Measurements from ENCODE around the gene EGFR. TPM values are rescaled to one million over a fixed set of nuclear protein-coding genes. Genes with fewer than 3 reads are reported as not detected.

EGFR gene
- total and polyA plus RNA-seq, 4 experiments from 2014 or later = not detected

GRCh38 chr7:55241958-55242357, 223.1 kb downstream of the EGFR start:
- intact Hi-C loops (cut with micrococcal nuclease) = no loop called here
- Histone ChIP-seq H3K4me3 (ENCODE audit: low read length in 2 of 2) (no peak overlapping the region), H3K36me3 (ENCODE audit: insufficient read depth, low read length) (no peaks in the 10 kb centered on the region), H3K4me1 (ENCODE audit: insufficient read depth, low read length) (no peaks in the 10 kb centered on the region), H3K9me3 (ENCODE audit: control insufficient read depth in 1 of 2, low read length in 2 of 2) (no peaks in the 10 kb centered on the region), H3K27me3 (ENCODE audit: insufficient read depth, low read length) (no peaks in the 10 kb centered on the region), H3K27ac (ENCODE audit: low read depth, low read length) (no peak overlapping the region)
- Mint-ChIP-seq H3K9me3 (no peaks in the 10 kb centered on the region), H3K36me3 (no peaks in the 10 kb centered on the region), H3K4me3 (no peak overlapping the region), H3K27me3 (peaks cover 12 to 14% of the 10 kb centered on the region in 2 donors), H3K27ac (no peak overlapping the region), H3K4me1 (no peaks in the 10 kb centered on the region)
- DNase-seq = no peak
- CTCF ChIA-PET (ENCODE audit: partially characterized antibody) = interaction anchor here (1.1 to 2.9 kb wide), 2 partner anchors 11 to 13 kb away, joined by 4 to 16 read pairs; no protein-coding TSS in a partner anchor
- POLR2A ChIA-PET (ENCODE audit: partially characterized antibody) = no interaction called here

GRCh38 chr7:55242613-55243012, 223.8 kb downstream of the EGFR start:
- H3K4me1 Mint-ChIP-seq = no peaks in the 10 kb centered on the region
- Histone ChIP-seq H3K27ac (ENCODE audit: low read depth, low read length) (no peak overlapping the region), H3K9me3 (ENCODE audit: control insufficient read depth in 1 of 2, low read length in 2 of 2) (no peaks in the 10 kb centered on the region), H3K27me3 (ENCODE audit: insufficient read depth, low read length) (no peaks in the 10 kb centered on the region), H3K36me3 (ENCODE audit: insufficient read depth, low read length) (no peaks in the 10 kb centered on the region), H3K4me3 (ENCODE audit: low read length in 2 of 2) (no peak overlapping the region), H3K4me1 (ENCODE audit: insufficient read depth, low read length) (no peaks in the 10 kb centered on the region)
- CTCF ChIA-PET (ENCODE audit: partially characterized antibody) = interaction anchor here (2.9 kb wide), 1 partner anchor 12 kb away, joined by 16 read pairs; no protein-coding TSS in a partner anchor
- POLR2A ChIA-PET (ENCODE audit: partially characterized antibody) = no interaction called here
- H3K27me3 Mint-ChIP-seq = peaks cover 12 to 14% of the 10 kb centered on the region in 2 donors
- no peak overlapping the region for H3K4me3 Mint-ChIP-seq
- no peaks in the 10 kb centered on the region for H3K36me3 Mint-ChIP-seq
- intact Hi-C loops (cut with micrococcal nuclease) = no loop called here
- H3K9me3 Mint-ChIP-seq = no peaks in the 10 kb centered on the region
- H3K27ac Mint-ChIP-seq = no peak overlapping the region
- DNase-seq = no peak

- DNase-seq = no peak
- Histone ChIP-seq H3K9me3 (ENCODE audit: control insufficient read depth in 1 of 2, low read length in 2 of 2) (no peaks in the 10 kb centered on the region), H3K4me3 (ENCODE audit: low read length in 2 of 2) (no peak overlapping the region), H3K4me1 (ENCODE audit: insufficient read depth, low read length) (no peaks in the 10 kb centered on the region), H3K27me3 (ENCODE audit: insufficient read depth, low read length) (no peaks in the 10 kb centered on the region), H3K36me3 (ENCODE audit: insufficient read depth, low read length) (no peaks in the 10 kb centered on the region), H3K27ac (ENCODE audit: low read depth, low read length) (no peak overlapping the region)
- no peaks in the 10 kb centered on the region for H3K36me3 Mint-ChIP-seq
- intact Hi-C loops (cut with micrococcal nuclease) = no loop called here
- no peak overlapping the region for H3K4me3 Mint-ChIP-seq
- H3K4me1 Mint-ChIP-seq = no peaks in the 10 kb centered on the region
- peaks cover 12 to 17% of the 10 kb centered on the region in 2 donors for H3K27me3 Mint-ChIP-seq
- ChIA-PET CTCF (ENCODE audit: partially characterized antibody) (interaction anchor here (2.9 kb wide), 1 partner anchor 11 kb away, joined by 16 read pairs; no protein-coding TSS in a partner anchor), POLR2A (ENCODE audit: partially characterized antibody) (no interaction called here)
- no peaks in the 10 kb centered on the region for H3K9me3 Mint-ChIP-seq
- H3K27ac Mint-ChIP-seq = no peak overlapping the region
These were observed 225.4 kb downstream of the EGFR start for GRCh38 chr7:55244006-55244745.

- Histone ChIP-seq H3K27ac (ENCODE audit: low read depth, low read length) (no peak overlapping the region), H3K4me1 (ENCODE audit: insufficient read depth, low read length) (no peaks in the 10 kb centered on the region), H3K36me3 (ENCODE audit: insufficient read depth, low read length) (no peaks in the 10 kb centered on the region), H3K4me3 (ENCODE audit: low read length in 2 of 2) (no peak overlapping the region), H3K9me3 (ENCODE audit: control insufficient read depth in 1 of 2, low read length in 2 of 2) (no peaks in the 10 kb centered on the region), H3K27me3 (ENCODE audit: insufficient read depth, low read length) (no peaks in the 10 kb centered on the region)
- ChIA-PET POLR2A (ENCODE audit: partially characterized antibody) (no interaction called here), CTCF (ENCODE audit: partially characterized antibody) (interaction anchor here (2.6 kb wide), 1 partner anchor 9 kb away, joined by 17 read pairs; no protein-coding TSS in a partner anchor)
- no peak for DNase-seq
- intact Hi-C loops (cut with micrococcal nuclease) = no loop called here
- Mint-ChIP-seq H3K4me3 (no peak overlapping the region), H3K36me3 (no peaks in the 10 kb centered on the region), H3K9me3 (no peaks in the 10 kb centered on the region), H3K27ac (no peak overlapping the region), H3K4me1 (no peaks in the 10 kb centered on the region), H3K27me3 (peaks cover 13 to 18% of the 10 kb centered on the region in 2 donors)
These were observed 226.5 kb downstream of the EGFR start for GRCh38 chr7:55245271-55245723.

GRCh38 chr7:55246171-55246570, 227.4 kb downstream of the EGFR start:
- intact Hi-C loops (cut with micrococcal nuclease) = no loop called here
- Histone ChIP-seq H3K27ac (ENCODE audit: low read depth, low read length) (no peak overlapping the region), H3K9me3 (ENCODE audit: control insufficient read depth in 1 of 2, low read length in 2 of 2) (no peaks in the 10 kb centered on the region), H3K4me3 (ENCODE audit: low read length in 2 of 2) (no peak overlapping the region), H3K4me1 (ENCODE audit: insufficient read depth, low read length) (no peaks in the 10 kb centered on the region), H3K27me3 (ENCODE audit: insufficient read depth, low read length) (no peaks in the 10 kb centered on the region), H3K36me3 (ENCODE audit: insufficient read depth, low read length) (no peaks in the 10 kb centered on the region)
- Mint-ChIP-seq H3K36me3 (no peaks in the 10 kb centered on the region), H3K27ac (no peak overlapping the region), H3K4me3 (no peak overlapping the region), H3K9me3 (peaks cover 0 to 2% (median 0%) of the 10 kb centered on the region in 8 donors), H3K4me1 (no peaks in the 10 kb centered on the region), H3K27me3 (peaks cover 11 to 23% of the 10 kb centered on the region in 2 donors)
- DNase-seq = no peak
- CTCF ChIA-PET (ENCODE audit: partially characterized antibody) = interaction anchor here (2.6 kb wide), 1 partner anchor 8 kb away, joined by 17 read pairs; no protein-coding TSS in a partner anchor
- POLR2A ChIA-PET (ENCODE audit: partially characterized antibody) = no interaction called here

GRCh38 chr7:55247428-55247827, 228.6 kb downstream of the EGFR start:
- CTCF ChIA-PET (ENCODE audit: partially characterized antibody) = no interaction called here
- Histone ChIP-seq H3K4me3 (ENCODE audit: low read length in 2 of 2) (no peak overlapping the region), H3K27ac (ENCODE audit: low read depth, low read length) (no peak overlapping the region), H3K36me3 (ENCODE audit: insufficient read depth, low read length) (no peaks in the 10 kb centered on the region), H3K4me1 (ENCODE audit: insufficient read depth, low read length) (no peaks in the 10 kb centered on the region), H3K27me3 (ENCODE audit: insufficient read depth, low read length) (no peaks in the 10 kb centered on the region), H3K9me3 (ENCODE audit: control insufficient read depth in 1 of 2, low read length in 2 of 2) (no peaks in the 10 kb centered on the region)
- no peaks in the 10 kb centered on the region for H3K4me1 Mint-ChIP-seq
- H3K36me3 Mint-ChIP-seq = no peaks in the 10 kb centered on the region
- no peak overlapping the region for H3K27ac Mint-ChIP-seq
- no peak overlapping the region for H3K4me3 Mint-ChIP-seq
- peaks cover 0 to 2% (median 0%) of the 10 kb centered on the region in 8 donors for H3K9me3 Mint-ChIP-seq
- H3K27me3 Mint-ChIP-seq = peaks cover 13 to 29% of the 10 kb centered on the region in 2 donors
- intact Hi-C loops (cut with micrococcal nuclease) = no loop called here
- POLR2A ChIA-PET (ENCODE audit: partially characterized antibody) = no interaction called here
- DNase-seq = no peak

GRCh38 chr7:55248526-55248925, 229.7 kb downstream of the EGFR start:
- peaks cover 20 to 35% of the 10 kb centered on the region in 2 donors for H3K27me3 Mint-ChIP-seq
- H3K4me3 ChIP-seq (ENCODE audit: low read length in 2 of 2) = no peak overlapping the region
- intact Hi-C loops (cut with micrococcal nuclease) = no loop called here
- H3K27me3 ChIP-seq (ENCODE audit: insufficient read depth, low read length) = peaks cover 1% of the 10 kb centered on the region
- POLR2A ChIA-PET (ENCODE audit: partially characterized antibody) = no interaction called here
- H3K9me3 ChIP-seq (ENCODE audit: control insufficient read depth in 1 of 2, low read length in 2 of 2) = no peaks in the 10 kb centered on the region
- no peaks in the 10 kb centered on the region for H3K36me3 ChIP-seq (ENCODE audit: insufficient read depth, low read length)
- no peaks in the 10 kb centered on the region for H3K4me1 ChIP-seq (ENCODE audit: insufficient read depth, low read length)
- peaks cover 0 to 2% (median 0%) of the 10 kb centered on the region in 4 donors for H3K4me1 Mint-ChIP-seq
- no peak overlapping the region for H3K27ac ChIP-seq (ENCODE audit: low read depth, low read length)
- CTCF ChIA-PET (ENCODE audit: partially characterized antibody) = no interaction called here
- H3K4me3 Mint-ChIP-seq = no peak overlapping the region
- H3K36me3 Mint-ChIP-seq = no peaks in the 10 kb centered on the region
- H3K9me3 Mint-ChIP-seq = peaks cover 0 to 2% (median 0%) of the 10 kb centered on the region in 8 donors
- no peak for DNase-seq
- no peak overlapping the region for H3K27ac Mint-ChIP-seq

All from CD4-positive, alpha-beta memory T cell (primary cell).